Measurements from ENCODE around the gene FYN. TPM values are rescaled to one million over a fixed set of nuclear protein-coding genes. Genes with fewer than 3 reads are reported as not detected.

The FYN gene
- total RNA-seq, 2 donors from 2014 or later = 25.7 to 83.1 TPM

DNA sequence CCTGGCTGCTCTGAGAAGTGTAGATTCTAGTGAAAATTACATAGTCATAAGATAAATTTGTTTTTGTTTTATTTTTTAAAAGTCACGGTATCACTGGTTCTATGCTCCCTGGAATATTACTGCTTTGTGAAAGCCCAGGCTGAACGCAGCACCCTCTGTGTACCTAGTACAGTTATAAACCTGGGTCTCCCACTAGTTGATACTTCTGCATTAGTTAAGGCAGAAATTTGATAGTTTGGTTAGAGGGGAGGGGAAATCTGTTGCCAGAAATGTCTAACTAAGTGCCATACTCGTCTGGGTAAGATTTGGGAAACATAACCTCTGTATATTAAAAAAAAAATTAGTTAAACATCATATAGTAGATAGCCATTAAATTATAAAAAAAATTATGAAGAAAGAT, 156.9 kb downstream of the FYN start:
- 56 to 70% methylated on average over 3 of the region's 3 CpGs for WGBS, 2 donors
- ATAC-seq = no peak
- Histone ChIP-seq H3K27me3 (no peaks in the 10 kb centered on the region), H3K4me3 (no peak overlapping the region), H3K27ac (no peak overlapping the region), H3K9me3 (no peaks in the 10 kb centered on the region), H3K36me3 (replicated peaks in 1 of 2; ENCODE audit: insufficient read depth in 1 of 2, low read depth in 2 of 2) (no peaks in the 10 kb centered on the region), H3K4me1 (no peaks in the 10 kb centered on the region)
- TF ChIP-seq POLR2A (IDR thresholded peaks at IDR 0.05) = no peak
- TF ChIP-seq, protein P1, sequence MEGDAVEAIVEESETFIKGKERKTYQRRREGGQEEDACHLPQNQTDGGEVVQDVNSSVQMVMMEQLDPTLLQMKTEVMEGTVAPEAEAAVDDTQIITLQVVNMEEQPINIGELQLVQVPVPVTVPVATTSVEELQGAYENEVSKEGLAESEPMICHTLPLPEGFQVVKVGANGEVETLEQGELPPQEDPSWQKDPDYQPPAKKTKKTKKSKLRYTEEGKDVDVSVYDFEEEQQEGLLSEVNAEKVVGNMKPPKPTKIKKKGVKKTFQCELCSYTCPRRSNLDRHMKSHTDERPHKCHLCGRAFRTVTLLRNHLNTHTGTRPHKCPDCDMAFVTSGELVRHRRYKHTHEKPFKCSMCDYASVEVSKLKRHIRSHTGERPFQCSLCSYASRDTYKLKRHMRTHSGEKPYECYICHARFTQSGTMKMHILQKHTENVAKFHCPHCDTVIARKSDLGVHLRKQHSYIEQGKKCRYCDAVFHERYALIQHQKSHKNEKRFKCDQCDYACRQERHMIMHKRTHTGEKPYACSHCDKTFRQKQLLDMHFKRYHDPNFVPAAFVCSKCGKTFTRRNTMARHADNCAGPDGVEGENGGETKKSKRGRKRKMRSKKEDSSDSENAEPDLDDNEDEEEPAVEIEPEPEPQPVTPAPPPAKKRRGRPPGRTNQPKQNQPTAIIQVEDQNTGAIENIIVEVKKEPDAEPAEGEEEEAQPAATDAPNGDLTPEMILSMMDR (IDR thresholded peaks at IDR 0.05) = no peak
- intact Hi-C loops (cut with DNase I) = loop anchor here (10.0 kb wide), 1 partner anchor 158 kb away; the partner anchor contains the start of gene FYN
- no peak for DNase-seq

- no peak for DNase-seq
- TF ChIP-seq POLR2A (IDR thresholded peaks at IDR 0.05) = no peak
- TF ChIP-seq, protein P1 (IDR thresholded peaks at IDR 0.05) = no peak
- Histone ChIP-seq H3K4me3 (no peak overlapping the region), H3K9me3 (no peaks in the 10 kb centered on the region), H3K36me3 (replicated peaks in 1 of 2; ENCODE audit: insufficient read depth in 1 of 2, low read depth in 2 of 2) (no peaks in the 10 kb centered on the region), H3K27ac (no peak overlapping the region), H3K27me3 (no peaks in the 10 kb centered on the region), H3K4me1 (peaks cover 7% of the 10 kb centered on the region)
- no peak for ATAC-seq
- WGBS, 2 donors = 73 to 86% methylated on average over 4 to 6 of the region's 6 CpGs
- intact Hi-C loops (cut with DNase I) = loop anchor here (10.0 kb wide), 1 partner anchor 159 kb away; the partner anchor contains the start of gene FYN
These were observed 157.9 kb downstream of the FYN start for GRCh38 chr6:111715321-111715720.

GRCh38 chr6:111714416-111715270, 158.6 kb downstream of the FYN start:
- Histone ChIP-seq H3K4me3 (no peak overlapping the region), H3K36me3 (replicated peaks in 1 of 2; ENCODE audit: insufficient read depth in 1 of 2, low read depth in 2 of 2) (no peaks in the 10 kb centered on the region), H3K9me3 (no peaks in the 10 kb centered on the region), H3K4me1 (peaks cover 10% of the 10 kb centered on the region), H3K27ac (no peak overlapping the region), H3K27me3 (no peaks in the 10 kb centered on the region)
- TF ChIP-seq POLR2A (IDR thresholded peaks at IDR 0.05) = no peak
- TF ChIP-seq, protein P1 (IDR thresholded peaks at IDR 0.05) = no peak
- ATAC-seq = no peak
- intact Hi-C loops (cut with DNase I) = loop anchor here (5.0 to 10.0 kb wide), 2 partner anchors 160 to 278 kb away; partner anchors contain the start of gene FYN
- DNase-seq = no peak
- 77 to 80% methylated on average over 10 of the region's 10 CpGs for WGBS, 2 donors

- DNase-seq (no peak), ATAC-seq (no peak)
- Histone ChIP-seq H3K27ac (no peak overlapping the region), H3K27me3 (no peaks in the 10 kb centered on the region), H3K9me3 (no peaks in the 10 kb centered on the region), H3K4me1 (peaks cover 10% of the 10 kb centered on the region), H3K36me3 (replicated peaks in 1 of 2; ENCODE audit: insufficient read depth in 1 of 2, low read depth in 2 of 2) (no peaks in the 10 kb centered on the region), H3K4me3 (no peak overlapping the region)
- intact Hi-C loops (cut with DNase I) = loop anchor here (5.0 to 10.0 kb wide), 2 partner anchors 161 to 278 kb away; partner anchors contain the start of gene FYN
- no peak for TF ChIP-seq POLR2A (IDR thresholded peaks at IDR 0.05)
- TF ChIP-seq, protein P1 (IDR thresholded peaks at IDR 0.05) = no peak
- 81 to 88% methylated on average over 4 of the region's 4 CpGs for WGBS, 2 donors
These were observed 159.4 kb downstream of the FYN start for GRCh38 chr6:111713811-111714210.
